C4-2B (cell line): ENCODE measurements around the gene TOP1.
A peak's percentile ranks its signal among the peaks of the same experiment; 100 is the strongest.

Source experiments
- H3K27ac ChIP-seq: fragments of 450-650 bp; 2 replicates; pipeline ENCODE4 v1.5.1; 2017
- ZFX ChIP-seq: fragments of 450-650 bp; IDR thresholded peaks from 2 replicates; pipeline ENCODE4 v1.6.1; 2017
- TF ChIP-seq, protein P1 (sequence below): fragments of 450-650 bp; conservative IDR thresholded peaks from 2 replicates; pipeline ENCODE4 v1.5.1; 2017; ENCODE audit warnings: mild to moderate bottlenecking

Gene TOP1

DNA sequence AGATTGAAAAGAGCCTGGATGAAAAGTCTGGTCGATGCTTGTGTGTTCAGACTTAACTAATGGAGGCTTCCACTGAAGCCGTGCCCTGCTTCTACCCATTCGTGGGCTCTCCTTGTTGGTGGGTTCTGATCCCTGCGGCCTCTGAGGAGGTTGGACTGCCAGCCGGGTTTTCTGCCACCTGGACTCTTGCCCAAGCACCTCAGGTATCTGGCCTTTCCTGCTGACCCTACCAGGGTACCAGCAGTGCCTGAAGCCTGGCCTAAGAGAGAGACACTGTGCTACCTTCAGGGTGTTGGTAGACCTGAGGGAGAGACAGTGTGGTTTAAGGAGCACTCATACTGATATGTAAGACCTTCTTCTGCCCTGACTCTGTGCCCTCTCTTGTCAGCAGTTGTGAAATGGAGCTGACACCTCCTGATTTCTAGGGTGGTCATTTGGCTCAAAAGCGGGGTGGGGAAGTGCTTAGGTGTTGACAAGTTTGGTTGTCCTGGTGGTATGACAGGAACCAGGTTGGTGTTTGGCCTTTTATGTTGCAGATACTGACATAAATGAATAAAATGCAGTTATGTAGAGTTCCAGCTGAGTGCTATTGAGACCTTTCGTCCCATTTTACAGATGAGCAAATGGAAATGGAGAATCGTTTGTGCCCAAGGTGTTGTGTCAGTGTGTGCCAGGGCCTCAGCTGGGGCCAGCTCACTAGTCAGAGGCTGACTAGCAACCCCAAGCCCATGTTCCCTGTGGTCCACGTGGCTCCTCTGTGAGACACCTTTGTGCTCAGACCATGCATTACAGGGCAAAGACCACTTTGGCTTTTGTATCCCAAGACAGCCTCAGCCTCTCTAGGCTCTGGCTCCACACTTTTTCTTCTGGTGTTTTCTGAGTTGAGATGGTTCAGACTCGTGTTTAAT, 111.9 kb downstream of the TOP1 start:
- TF ChIP-seq, protein P1, sequence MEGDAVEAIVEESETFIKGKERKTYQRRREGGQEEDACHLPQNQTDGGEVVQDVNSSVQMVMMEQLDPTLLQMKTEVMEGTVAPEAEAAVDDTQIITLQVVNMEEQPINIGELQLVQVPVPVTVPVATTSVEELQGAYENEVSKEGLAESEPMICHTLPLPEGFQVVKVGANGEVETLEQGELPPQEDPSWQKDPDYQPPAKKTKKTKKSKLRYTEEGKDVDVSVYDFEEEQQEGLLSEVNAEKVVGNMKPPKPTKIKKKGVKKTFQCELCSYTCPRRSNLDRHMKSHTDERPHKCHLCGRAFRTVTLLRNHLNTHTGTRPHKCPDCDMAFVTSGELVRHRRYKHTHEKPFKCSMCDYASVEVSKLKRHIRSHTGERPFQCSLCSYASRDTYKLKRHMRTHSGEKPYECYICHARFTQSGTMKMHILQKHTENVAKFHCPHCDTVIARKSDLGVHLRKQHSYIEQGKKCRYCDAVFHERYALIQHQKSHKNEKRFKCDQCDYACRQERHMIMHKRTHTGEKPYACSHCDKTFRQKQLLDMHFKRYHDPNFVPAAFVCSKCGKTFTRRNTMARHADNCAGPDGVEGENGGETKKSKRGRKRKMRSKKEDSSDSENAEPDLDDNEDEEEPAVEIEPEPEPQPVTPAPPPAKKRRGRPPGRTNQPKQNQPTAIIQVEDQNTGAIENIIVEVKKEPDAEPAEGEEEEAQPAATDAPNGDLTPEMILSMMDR: no peak
- TF ChIP-seq ZFX: no peak
- no peak overlapping the region for H3K27ac ChIP-seq

DNA sequence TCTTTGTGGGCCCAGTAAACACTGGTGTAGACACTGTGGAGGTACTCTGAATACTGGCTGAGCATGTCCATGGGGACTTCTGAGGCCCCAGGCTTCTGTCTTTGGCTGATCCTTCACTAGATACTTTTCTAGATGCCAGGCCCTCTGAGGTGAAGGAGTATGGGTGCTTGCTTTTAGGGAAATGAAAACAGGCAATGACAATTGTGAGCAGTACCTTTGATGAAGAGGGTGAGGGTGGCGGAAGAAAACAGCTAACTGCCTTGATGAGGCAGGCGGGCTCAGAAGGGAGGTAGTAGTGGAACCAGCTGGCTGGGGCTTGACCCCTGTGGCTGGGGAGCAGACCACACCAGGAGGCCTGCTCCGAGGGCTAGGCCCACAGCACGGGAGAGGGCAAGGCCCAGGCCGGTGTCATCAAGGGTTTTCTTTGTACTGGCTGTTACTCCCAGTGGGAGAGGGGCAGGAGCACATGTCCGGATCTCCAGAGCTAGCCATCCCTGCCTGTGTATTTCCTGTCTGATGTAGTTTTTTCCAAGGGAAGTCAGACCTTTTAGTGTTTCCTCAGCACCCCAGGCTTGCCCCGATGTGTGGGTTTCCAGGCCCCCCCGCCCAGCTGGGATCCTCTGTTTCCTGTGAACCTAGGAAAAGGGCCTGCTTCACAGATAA, 112.7 kb downstream of the TOP1 start:
- no peak overlapping the region for H3K27ac ChIP-seq

DNA sequence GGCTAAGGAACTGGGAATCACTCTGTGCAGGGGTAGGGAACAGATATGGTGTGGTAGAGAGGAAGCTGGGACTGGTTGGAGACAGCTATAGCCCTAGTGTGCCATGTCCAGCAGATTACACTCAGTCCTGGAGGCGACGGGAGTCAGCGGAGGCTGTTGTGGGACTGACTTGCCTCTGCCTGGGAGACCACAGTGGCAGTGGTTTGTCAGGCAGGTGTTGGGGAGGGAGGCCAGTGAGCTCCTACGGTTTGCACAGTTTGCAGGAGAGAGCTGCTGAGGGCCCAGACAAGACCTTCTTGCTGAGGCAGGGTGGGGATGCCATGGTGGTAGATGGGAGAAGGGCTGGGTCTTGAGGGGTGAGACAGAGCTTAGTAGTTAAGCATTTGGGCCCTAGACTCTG, 113.6 kb downstream of the TOP1 start:
- no peak overlapping the region for H3K27ac ChIP-seq

More for the DNA sequence above, 112.7 kb downstream of the TOP1 start:
- TF ChIP-seq, protein P1: no peak
- TF ChIP-seq ZFX: no peak

DNA sequence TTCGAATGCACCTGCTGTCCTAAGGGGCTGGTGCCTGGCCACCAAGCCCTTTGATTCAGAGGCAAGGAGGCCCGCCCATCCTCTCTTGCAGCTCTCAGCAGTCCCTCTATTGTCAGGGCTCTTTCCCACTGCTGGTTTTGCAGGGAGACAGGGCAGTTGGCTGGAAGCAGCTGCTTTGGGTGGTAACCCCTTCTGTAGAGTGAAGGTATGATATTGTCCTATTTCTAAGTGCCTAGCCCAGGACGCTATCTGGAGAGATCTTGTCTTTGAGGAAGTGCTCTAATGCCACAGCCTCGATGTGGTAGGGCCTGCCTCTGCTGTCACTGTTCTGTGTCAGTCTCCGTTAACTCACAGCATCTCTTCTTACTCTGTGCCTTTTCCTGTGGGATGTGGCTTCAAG, 114.3 kb downstream of the TOP1 start:
- H3K27ac ChIP-seq: no peak overlapping the region
- TF ChIP-seq, protein P1: no peak
- TF ChIP-seq ZFX: no peak

More for the DNA sequence above, 113.6 kb downstream of the TOP1 start:
- TF ChIP-seq ZFX: no peak
- TF ChIP-seq, protein P1: no peak

DNA sequence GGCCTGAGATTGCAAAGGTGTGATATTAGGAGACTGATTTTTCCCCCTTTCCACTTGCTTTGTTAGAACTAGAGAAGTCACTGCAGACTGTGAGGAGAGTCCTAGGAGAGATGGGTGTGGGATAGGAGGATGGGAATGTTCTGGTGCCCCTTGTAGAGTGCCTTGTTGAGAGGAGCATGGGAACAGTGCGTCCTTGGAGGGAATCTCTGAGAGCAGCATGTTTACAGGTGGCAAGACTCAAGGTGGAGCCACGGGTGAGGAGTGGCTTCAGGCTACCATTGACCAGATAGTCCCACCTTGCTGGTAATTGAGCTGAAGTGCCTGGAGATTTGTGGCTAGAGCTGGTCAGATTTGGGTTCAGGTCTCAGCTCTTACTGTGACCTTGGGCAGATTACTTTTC, 114.7 kb downstream of the TOP1 start:
- H3K27ac ChIP-seq: no peak overlapping the region
- TF ChIP-seq ZFX: no peak
- TF ChIP-seq, protein P1: no peak

DNA sequence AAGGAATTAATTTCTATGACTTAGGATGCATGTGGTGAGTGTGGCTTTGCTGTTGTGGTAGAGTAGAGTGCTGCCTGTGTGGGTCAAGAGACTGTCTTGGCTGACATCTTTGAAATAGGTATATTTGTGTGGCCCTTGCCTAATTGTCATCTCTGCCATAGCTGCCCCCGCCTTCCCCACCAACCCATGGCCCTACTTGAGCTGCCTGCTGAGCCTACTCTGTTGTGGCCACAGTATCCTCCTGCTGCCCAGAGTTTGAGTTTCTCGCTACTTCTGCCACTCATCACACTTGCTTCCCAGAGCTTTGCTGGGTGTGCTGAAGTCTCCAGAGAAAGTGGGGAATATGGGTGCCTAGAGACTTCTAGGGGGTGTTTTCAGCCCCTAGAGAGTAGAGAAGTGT, 116.7 kb downstream of the TOP1 start:
- H3K27ac ChIP-seq: peak overlapping the region; percentile 40
- TF ChIP-seq ZFX: no peak
- TF ChIP-seq, protein P1: no peak
